WTC11 (cell line): Measurements from ENCODE around the gene NCKAP5L.

Experiments
- ATF1 ChIP-seq: sonication (generic); formaldehyde crosslinking; IDR thresholded peaks from 2 replicates; pipeline ENCODE4 v1.8.1; 2023; ENCODE audit warnings: mild to moderate bottlenecking, moderate library complexity, missing genetic modification reagents
- ESRRA ChIP-seq: sonication (generic); formaldehyde crosslinking; IDR thresholded peaks from 2 replicates; pipeline ENCODE4 v1.8.1; 2022; ENCODE audit warnings: mild to moderate bottlenecking, missing genetic modification reagents, borderline replicate concordance
- FOXK1 ChIP-seq: sonication (generic); formaldehyde crosslinking; IDR thresholded peaks from 2 replicates; pipeline ENCODE4 v1.8.0; 2022; ENCODE audit warnings: mild to moderate bottlenecking, moderate library complexity, missing genetic modification reagents
- ZNF138 ChIP-seq: sonication (generic); formaldehyde crosslinking; conservative IDR thresholded peaks from 2 replicates; pipeline ENCODE4 v1.8.1; 2022; ENCODE audit warnings: mild to moderate bottlenecking, moderate library complexity, missing genetic modification reagents
- ZNF219 ChIP-seq: sonication (generic); formaldehyde crosslinking; IDR thresholded peaks from 2 replicates; pipeline ENCODE4 v1.8.0; 2023; ENCODE audit warnings: missing genetic modification reagents, mild to moderate bottlenecking, borderline replicate concordance
- ZNF263 ChIP-seq: sonication (generic); formaldehyde crosslinking; IDR thresholded peaks from 2 replicates; pipeline ENCODE4 v1.8.1; 2022; ENCODE audit warnings: low read depth, mild to moderate bottlenecking, moderate library complexity, missing genetic modification reagents
- ZNF423 ChIP-seq: fragments of 250-450 bp; sonication (Bioruptor Pico); IDR thresholded peaks from 2 replicates; pipeline ENCODE4 v2.1.2; 2022; ENCODE audit warnings: mild to moderate bottlenecking, moderate library complexity
- TF ChIP-seq, protein P1 (sequence below): fragments of 200-600 bp; IDR thresholded peaks from 2 replicates; pipeline ENCODE4 v1.8.0; 2022; ENCODE audit warnings: antibody characterized with exemption
- TF ChIP-seq, protein P2 (sequence below): sonication (generic); formaldehyde crosslinking; IDR thresholded peaks from 2 replicates; pipeline ENCODE4 v1.8.1; 2022; ENCODE audit warnings: mild to moderate bottlenecking, moderate library complexity, missing genetic modification reagents
- TF ChIP-seq, protein P3 (sequence below): sonication (generic); formaldehyde crosslinking; IDR thresholded peaks from 2 replicates; pipeline ENCODE4 v1.8.1; 2023; ENCODE audit warnings: mild to moderate bottlenecking, moderate library complexity, missing genetic modification reagents
- TF ChIP-seq, protein P4 (sequence below): sonication (generic); formaldehyde crosslinking; IDR thresholded peaks from 2 replicates; pipeline ENCODE4 v1.8.1; 2023; ENCODE audit warnings: mild to moderate bottlenecking, missing genetic modification reagents
- TF ChIP-seq, protein P5 (sequence below): sonication (generic); formaldehyde crosslinking; IDR thresholded peaks from 2 replicates; pipeline ENCODE4 v1.8.0; 2022; ENCODE audit warnings: mild to moderate bottlenecking, missing genetic modification reagents
- TF ChIP-seq, protein P6 (sequence below): sonication (generic); formaldehyde crosslinking; IDR thresholded peaks from 2 replicates; pipeline ENCODE4 v1.8.1; 2022; ENCODE audit warnings: mild to moderate bottlenecking, missing genetic modification reagents, moderate library complexity, borderline replicate concordance
- TF ChIP-seq, protein P7 (sequence below): fragments of 250-450 bp; sonication (Bioruptor Pico); IDR thresholded peaks from 2 replicates; pipeline ENCODE4 v1.9.0; 2021; ENCODE audit warnings: mild to moderate bottlenecking

DNA sequence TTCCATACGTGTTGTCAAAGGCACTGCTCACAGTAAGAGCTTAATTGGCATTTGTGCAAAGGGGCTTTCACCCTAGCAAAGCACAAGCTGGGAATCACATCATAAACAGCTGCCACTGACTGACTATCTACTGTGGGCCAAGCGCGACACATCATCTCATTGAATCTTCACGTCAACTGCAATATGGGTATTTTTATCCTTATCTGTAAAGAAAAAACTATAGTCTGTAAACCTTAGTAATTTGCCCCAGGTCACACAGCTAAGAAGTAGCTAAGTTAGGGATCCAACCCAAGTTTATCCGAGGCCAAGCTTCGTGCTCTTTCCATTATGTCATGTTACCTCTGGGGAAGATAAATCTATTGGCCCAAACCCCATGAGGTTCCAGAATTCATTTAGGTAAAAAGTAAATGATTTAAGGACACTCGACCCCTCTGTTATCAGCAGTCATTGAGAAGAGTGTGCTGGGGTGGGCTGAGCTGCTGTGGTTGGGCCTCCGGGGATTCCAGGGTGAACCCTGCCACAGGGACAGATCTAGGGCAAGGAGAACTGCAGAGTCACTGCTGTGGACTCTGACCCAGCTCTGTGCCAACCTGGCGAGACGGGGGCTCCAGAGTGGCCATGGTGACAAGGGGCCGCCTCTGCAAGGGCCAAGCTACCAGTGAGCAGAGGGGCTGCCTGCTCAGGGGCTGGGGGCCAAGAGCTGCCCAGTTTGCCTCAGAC, 27.6 kb downstream of the NCKAP5L start:
- TF ChIP-seq, protein P1, sequence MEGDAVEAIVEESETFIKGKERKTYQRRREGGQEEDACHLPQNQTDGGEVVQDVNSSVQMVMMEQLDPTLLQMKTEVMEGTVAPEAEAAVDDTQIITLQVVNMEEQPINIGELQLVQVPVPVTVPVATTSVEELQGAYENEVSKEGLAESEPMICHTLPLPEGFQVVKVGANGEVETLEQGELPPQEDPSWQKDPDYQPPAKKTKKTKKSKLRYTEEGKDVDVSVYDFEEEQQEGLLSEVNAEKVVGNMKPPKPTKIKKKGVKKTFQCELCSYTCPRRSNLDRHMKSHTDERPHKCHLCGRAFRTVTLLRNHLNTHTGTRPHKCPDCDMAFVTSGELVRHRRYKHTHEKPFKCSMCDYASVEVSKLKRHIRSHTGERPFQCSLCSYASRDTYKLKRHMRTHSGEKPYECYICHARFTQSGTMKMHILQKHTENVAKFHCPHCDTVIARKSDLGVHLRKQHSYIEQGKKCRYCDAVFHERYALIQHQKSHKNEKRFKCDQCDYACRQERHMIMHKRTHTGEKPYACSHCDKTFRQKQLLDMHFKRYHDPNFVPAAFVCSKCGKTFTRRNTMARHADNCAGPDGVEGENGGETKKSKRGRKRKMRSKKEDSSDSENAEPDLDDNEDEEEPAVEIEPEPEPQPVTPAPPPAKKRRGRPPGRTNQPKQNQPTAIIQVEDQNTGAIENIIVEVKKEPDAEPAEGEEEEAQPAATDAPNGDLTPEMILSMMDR = no peak
- TF ChIP-seq ATF1 (no peak), ZNF263 (no peak), FOXK1 (CRISPR knock-in tag) (no peak), ZNF219 (CRISPR knock-in tag) (no peak), ZNF423 (no peak), ESRRA (CRISPR knock-in tag) (no peak), ZNF138 (CRISPR knock-in tag) (no peak)
- TF ChIP-seq, protein P2, sequence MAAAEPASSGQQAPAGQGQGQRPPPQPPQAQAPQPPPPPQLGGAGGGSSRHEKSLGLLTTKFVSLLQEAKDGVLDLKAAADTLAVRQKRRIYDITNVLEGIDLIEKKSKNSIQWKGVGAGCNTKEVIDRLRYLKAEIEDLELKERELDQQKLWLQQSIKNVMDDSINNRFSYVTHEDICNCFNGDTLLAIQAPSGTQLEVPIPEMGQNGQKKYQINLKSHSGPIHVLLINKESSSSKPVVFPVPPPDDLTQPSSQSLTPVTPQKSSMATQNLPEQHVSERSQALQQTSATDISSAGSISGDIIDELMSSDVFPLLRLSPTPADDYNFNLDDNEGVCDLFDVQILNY (CRISPR knock-in tag) = no peak
- TF ChIP-seq, protein P3, sequence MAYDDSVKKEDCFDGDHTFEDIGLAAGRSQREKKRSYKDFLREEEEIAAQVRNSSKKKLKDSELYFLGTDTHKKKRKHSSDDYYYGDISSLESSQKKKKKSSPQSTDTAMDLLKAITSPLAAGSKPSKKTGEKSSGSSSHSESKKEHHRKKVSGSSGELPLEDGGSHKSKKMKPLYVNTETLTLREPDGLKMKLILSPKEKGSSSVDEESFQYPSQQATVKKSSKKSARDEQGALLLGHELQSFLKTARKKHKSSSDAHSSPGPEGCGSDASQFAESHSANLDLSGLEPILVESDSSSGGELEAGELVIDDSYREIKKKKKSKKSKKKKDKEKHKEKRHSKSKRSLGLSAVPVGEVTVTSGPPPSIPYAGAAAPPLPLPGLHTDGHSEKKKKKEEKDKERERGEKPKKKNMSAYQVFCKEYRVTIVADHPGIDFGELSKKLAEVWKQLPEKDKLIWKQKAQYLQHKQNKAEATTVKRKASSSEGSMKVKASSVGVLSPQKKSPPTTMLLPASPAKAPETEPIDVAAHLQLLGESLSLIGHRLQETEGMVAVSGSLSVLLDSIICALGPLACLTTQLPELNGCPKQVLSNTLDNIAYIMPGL = no peak
- TF ChIP-seq, protein P4, sequence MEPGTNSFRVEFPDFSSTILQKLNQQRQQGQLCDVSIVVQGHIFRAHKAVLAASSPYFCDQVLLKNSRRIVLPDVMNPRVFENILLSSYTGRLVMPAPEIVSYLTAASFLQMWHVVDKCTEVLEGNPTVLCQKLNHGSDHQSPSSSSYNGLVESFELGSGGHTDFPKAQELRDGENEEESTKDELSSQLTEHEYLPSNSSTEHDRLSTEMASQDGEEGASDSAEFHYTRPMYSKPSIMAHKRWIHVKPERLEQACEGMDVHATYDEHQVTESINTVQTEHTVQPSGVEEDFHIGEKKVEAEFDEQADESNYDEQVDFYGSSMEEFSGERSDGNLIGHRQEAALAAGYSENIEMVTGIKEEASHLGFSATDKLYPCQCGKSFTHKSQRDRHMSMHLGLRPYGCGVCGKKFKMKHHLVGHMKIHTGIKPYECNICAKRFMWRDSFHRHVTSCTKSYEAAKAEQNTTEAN (CRISPR knock-in tag) = no peak
- TF ChIP-seq, protein P5, sequence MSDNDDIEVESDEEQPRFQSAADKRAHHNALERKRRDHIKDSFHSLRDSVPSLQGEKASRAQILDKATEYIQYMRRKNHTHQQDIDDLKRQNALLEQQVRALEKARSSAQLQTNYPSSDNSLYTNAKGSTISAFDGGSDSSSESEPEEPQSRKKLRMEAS = no peak
- TF ChIP-seq, protein P6, sequence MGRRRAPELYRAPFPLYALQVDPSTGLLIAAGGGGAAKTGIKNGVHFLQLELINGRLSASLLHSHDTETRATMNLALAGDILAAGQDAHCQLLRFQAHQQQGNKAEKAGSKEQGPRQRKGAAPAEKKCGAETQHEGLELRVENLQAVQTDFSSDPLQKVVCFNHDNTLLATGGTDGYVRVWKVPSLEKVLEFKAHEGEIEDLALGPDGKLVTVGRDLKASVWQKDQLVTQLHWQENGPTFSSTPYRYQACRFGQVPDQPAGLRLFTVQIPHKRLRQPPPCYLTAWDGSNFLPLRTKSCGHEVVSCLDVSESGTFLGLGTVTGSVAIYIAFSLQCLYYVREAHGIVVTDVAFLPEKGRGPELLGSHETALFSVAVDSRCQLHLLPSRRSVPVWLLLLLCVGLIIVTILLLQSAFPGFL (CRISPR knock-in tag) = no peak
- TF ChIP-seq, protein P7, sequence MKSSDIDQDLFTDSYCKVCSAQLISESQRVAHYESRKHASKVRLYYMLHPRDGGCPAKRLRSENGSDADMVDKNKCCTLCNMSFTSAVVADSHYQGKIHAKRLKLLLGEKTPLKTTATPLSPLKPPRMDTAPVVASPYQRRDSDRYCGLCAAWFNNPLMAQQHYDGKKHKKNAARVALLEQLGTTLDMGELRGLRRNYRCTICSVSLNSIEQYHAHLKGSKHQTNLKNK (CRISPR knock-in tag) = no peak
